HepG2 (cell line): Measurements from ENCODE around the gene HSPA1A. TPM values are rescaled to one million over a fixed set of nuclear protein-coding genes. Genes with fewer than 3 reads are reported as not detected.

Experiments
- BCL3 ChIP-seq: sonication (generic); formaldehyde crosslinking; IDR thresholded peaks from 2 replicates; pipeline ENCODE4 v1.5.1; 2020; ENCODE audit warnings: mild to moderate bottlenecking, missing genetic modification reagents, moderate library complexity
- ETS1 ChIP-seq: sonication (generic); formaldehyde crosslinking; IDR thresholded peaks from 2 replicates; pipeline ENCODE4 v1.4.0; 2020; ENCODE audit warnings: missing genetic modification reagents
- HMG20A ChIP-seq: IDR thresholded peaks from 2 replicates; pipeline ENCODE4 v1.6.1; 2016; ENCODE audit warnings: borderline replicate concordance
- HNRNPH1 ChIP-seq: fragments of 200-400 bp; formaldehyde crosslinking; optimal IDR thresholded peaks from 2 replicates; pipeline ENCODE3; 2017; ENCODE audit warnings: mild to moderate bottlenecking, low read depth, low read length
- HOXA5 ChIP-seq: sonication (generic); formaldehyde crosslinking; IDR thresholded peaks from 2 replicates; pipeline ENCODE4 v1.4.0; 2020; ENCODE audit warnings: missing genetic modification reagents
- JDP2 ChIP-seq: sonication (generic); formaldehyde crosslinking; IDR thresholded peaks from 2 replicates; pipeline ENCODE4 v1.8.1; 2022; ENCODE audit warnings: missing genetic modification reagents, borderline replicate concordance
- PAF1 ChIP-seq: IDR thresholded peaks from 2 replicates; pipeline ENCODE4 v1.6.1; 2016; ENCODE audit warnings: missing genetic modification reagents, missing compliant biosample characterization
- RBFOX2 ChIP-seq: fragments of 200-400 bp; formaldehyde crosslinking; IDR thresholded peaks from 2 replicates; pipeline ENCODE4 v1.6.1; 2017; ENCODE audit warnings: low read depth, mild to moderate bottlenecking, low read length
- SRF ChIP-seq: IDR thresholded peaks from 2 replicates; pipeline ENCODE4 v1.6.1; 2011; ENCODE audit warnings: mild to moderate bottlenecking, low read depth, low read length, moderate library complexity
- TBX3 ChIP-seq: fragments of 450-650 bp; IDR thresholded peaks from 2 replicates; pipeline ENCODE4 v1.6.1; 2017; ENCODE audit warnings: antibody characterized with exemption, mild to moderate bottlenecking, inconsistent platforms, borderline replicate concordance
- TSC22D2 ChIP-seq: sonication (generic); formaldehyde crosslinking; IDR thresholded peaks from 2 replicates; pipeline ENCODE4 v1.5.1; 2020; ENCODE audit warnings: missing genetic modification reagents, mild to moderate bottlenecking, borderline replicate concordance
- ZBTB8A ChIP-seq: sonication (generic); formaldehyde crosslinking; IDR thresholded peaks from 2 replicates; pipeline ENCODE4 v1.4.0; 2020; ENCODE audit warnings: mild to moderate bottlenecking, low read depth, missing genetic modification reagents, borderline replicate concordance
- ZIK1 ChIP-seq: sonication (generic); formaldehyde crosslinking; IDR thresholded peaks from 2 replicates; pipeline ENCODE4 v1.5.0; 2020; ENCODE audit warnings: mild to moderate bottlenecking, low read depth, missing genetic modification reagents, borderline replicate concordance
- ZNF124 ChIP-seq: sonication (generic); formaldehyde crosslinking; IDR thresholded peaks from 2 replicates; pipeline ENCODE4 v1.4.0; 2020; ENCODE audit warnings: missing genetic modification reagents
- ZNF281 ChIP-seq: sonication (generic); formaldehyde crosslinking; IDR thresholded peaks from 2 replicates; pipeline ENCODE4 v1.4.0; 2020; ENCODE audit warnings: missing genetic modification reagents, borderline replicate concordance
- ZNF33A ChIP-seq: sonication (generic); formaldehyde crosslinking; IDR thresholded peaks from 2 replicates; pipeline ENCODE4 v1.5.1; 2020; ENCODE audit warnings: missing genetic modification reagents, mild to moderate bottlenecking, moderate library complexity, borderline replicate concordance
- ZNF446 ChIP-seq: sonication (generic); formaldehyde crosslinking; IDR thresholded peaks from 2 replicates; pipeline ENCODE4 v1.5.0; 2020; ENCODE audit warnings: mild to moderate bottlenecking, missing genetic modification reagents
- ZNF740 ChIP-seq: sonication (generic); formaldehyde crosslinking; IDR thresholded peaks from 2 replicates; pipeline ENCODE4 v1.4.0; 2020; ENCODE audit warnings: missing genetic modification reagents
- ZNF75D ChIP-seq: sonication (generic); formaldehyde crosslinking; IDR thresholded peaks from 2 replicates; pipeline ENCODE4 v1.8.1; 2023; ENCODE audit warnings: missing genetic modification reagents, mild to moderate bottlenecking, borderline replicate concordance
- ZNF775 ChIP-seq: sonication (generic); formaldehyde crosslinking; IDR thresholded peaks from 2 replicates; pipeline ENCODE4 v1.4.0; 2020; ENCODE audit warnings: missing genetic modification reagents, mild to moderate bottlenecking, moderate library complexity, borderline replicate concordance
- ZNF780A ChIP-seq: sonication (generic); formaldehyde crosslinking; IDR thresholded peaks from 2 replicates; pipeline ENCODE4 v1.8.0; 2022; ENCODE audit warnings: mild to moderate bottlenecking, missing genetic modification reagents, moderate library complexity
- ZNF784 ChIP-seq: sonication (generic); formaldehyde crosslinking; IDR thresholded peaks from 2 replicates; pipeline ENCODE4 v1.5.1; 2020; ENCODE audit warnings: missing genetic modification reagents, mild to moderate bottlenecking, borderline replicate concordance
- polyA plus RNA-seq, 8 experiments: library from polyadenylated mRNA; depleted of rRNA in 3 of 8; stranded (reverse) in 7 of 8; unstranded in 1 of 8; fragments of >200 nt; fragmentation: Illumina TruSeq in 4 of 8; extraction: Trizol in 4 of 8; gene quantifications; 2 replicates each; pipeline versions ENCODE4 v1.2.1 to v1.2.3, GENCODE V29; 2011 to 2016; ENCODE audit warnings: low read depth in 4 of 8, missing spikeins in 1 of 8, mixed read lengths in 1 of 8; ENCODE audit not compliant: insufficient read depth in 1 of 8
- total RNA-seq, 5 experiments: library from RNA; depleted of rRNA; stranded (reverse); fragments of >200 nt; fragmentation: Illumina TruSeq; extraction: Trizol; gene quantifications; 2 replicates each; pipeline ENCODE4 v1.2.3, GENCODE V29; 2016; ENCODE audit warnings: low read depth in 1 of 5

HSPA1A gene
- total and polyA plus RNA-seq, 2 of the 13 experiments (the other 11 are each of a cell fraction or from before 2014, with no cell fraction given): 44.5 to 85.0 TPM

- peak; percentile 98 for TF ChIP-seq BCL3
- no peak for TF ChIP-seq HOXA5 (CRISPR knock-in tag)
- no peak for TF ChIP-seq HMG20A (CRISPR knock-in tag)
- TF ChIP-seq TSC22D2 (CRISPR knock-in tag): no peak
- no peak for TF ChIP-seq PAF1
- peak; percentile 69 for TF ChIP-seq RBFOX2
- peak; percentile 74; the same call in 1 of the 2 replicates for TF ChIP-seq ZNF784
- no peak for TF ChIP-seq TBX3
- TF ChIP-seq ZIK1 (CRISPR knock-in tag): no peak
- TF ChIP-seq ZNF775: no peak
- no peak for TF ChIP-seq SRF
- TF ChIP-seq HNRNPH1: no peak
- 0 out of 2 replicates have a peak, but pooled peaks have one; percentile 70 for TF ChIP-seq ZNF780A (CRISPR knock-in tag)
- no peak for TF ChIP-seq ZNF33A (CRISPR knock-in tag)
- no peak for TF ChIP-seq ZNF281 (CRISPR knock-in tag)
- no peak for TF ChIP-seq ZNF740 (CRISPR knock-in tag)
- TF ChIP-seq ETS1 (CRISPR knock-in tag): no peak
- TF ChIP-seq ZNF75D: no peak
- TF ChIP-seq ZNF446 (CRISPR knock-in tag): peak; percentile 9; the same call in 1 of the 2 replicates
- no peak for TF ChIP-seq ZBTB8A (CRISPR knock-in tag)
- no peak for TF ChIP-seq JDP2 (CRISPR knock-in tag)
- 0 out of 2 replicates have a peak, but pooled peaks have one; percentile 34 for TF ChIP-seq ZNF124 (CRISPR knock-in tag)
Measured at GRCh38 chr6:31765910-31766794, 49.2 kb upstream of the HSPA1A start (continued).
